Fibroblast of lung (primary cell): ENCODE measurements around the gene GCLM. TPM values are rescaled to one million over a fixed set of nuclear protein-coding genes. Genes with fewer than 3 reads are reported as not detected.

ENCODE experiments used
- DNase-seq, 2 donors: peaks; one replicate each; pipeline versions ENCODE4 v3.0.0 to v3.0.0-alpha.2; 2010; ENCODE audit warnings: low read depth in 2 of 2
- H2AFZ ChIP-seq: 2 replicates; pipeline ENCODE4 v1.5.1; 2012; ENCODE audit warnings: low read length, control low read depth, inconsistent platforms
- H3K27ac ChIP-seq: 2 replicates; pipeline ENCODE4 v1.5.1; 2011; ENCODE audit warnings: low read length, control low read depth; ENCODE audit not compliant: insufficient read depth
- H3K27me3 ChIP-seq: 2 replicates; pipeline ENCODE4 v1.5.1; 2011; ENCODE audit warnings: mild to moderate bottlenecking, low read length; ENCODE audit not compliant: control insufficient read depth, insufficient read depth
- H3K36me3 ChIP-seq: 2 replicates; pipeline ENCODE4 v1.5.1; 2011; ENCODE audit warnings: low read length; ENCODE audit not compliant: control insufficient read depth, insufficient read depth
- H3K4me1 ChIP-seq: 2 replicates; pipeline ENCODE4 v1.5.1; 2011; ENCODE audit warnings: low read length; ENCODE audit not compliant: control insufficient read depth, insufficient read depth; ENCODE audit errors: extremely low read depth
- H3K4me2 ChIP-seq: 2 replicates; pipeline ENCODE4 v1.5.1; 2011; ENCODE audit warnings: low read length, control low read depth; ENCODE audit not compliant: insufficient read depth; ENCODE audit errors: extremely low read depth
- H3K4me3 ChIP-seq, 4 experiments: fragments of 200-600 bp in 1 of 4; sonication (generic) in 1 of 4; replicated peaks in 1 of 4; 2 replicates each; pipeline ENCODE4 v1.5.1; 2011 to 2016; ENCODE audit warnings: low read length in 4 of 4, low read depth in 3 of 4, mild to moderate bottlenecking in 3 of 4, control low read depth in 2 of 4, inconsistent platforms in 1 of 4, mixed read lengths in 1 of 4; ENCODE audit not compliant: insufficient read depth in 1 of 4; ENCODE audit errors: control extremely low read depth in 1 of 4
- H3K79me2 ChIP-seq: 2 replicates; pipeline ENCODE4 v1.5.1; 2012; ENCODE audit warnings: mild to moderate bottlenecking, low read length, inconsistent platforms; ENCODE audit not compliant: control insufficient read depth, insufficient read depth
- H3K9ac ChIP-seq: 2 replicates; pipeline ENCODE4 v1.5.1; 2011; ENCODE audit warnings: mild to moderate bottlenecking, low read length, control low read depth; ENCODE audit not compliant: insufficient read depth
- H3K9me3 ChIP-seq: 2 replicates; pipeline ENCODE4 v1.5.1; 2012; ENCODE audit warnings: low read depth, low read length; ENCODE audit not compliant: control insufficient read depth, insufficient read depth
- H4K20me1 ChIP-seq: 2 replicates; pipeline ENCODE4 v1.5.1; 2011; ENCODE audit warnings: low read length; ENCODE audit not compliant: control insufficient read depth, insufficient read depth; ENCODE audit errors: extremely low read depth
- EZH2 ChIP-seq: IDR thresholded peaks from 2 replicates; pipeline ENCODE4 v1.5.1; 2012; ENCODE audit warnings: low read length, control low read depth, mild to moderate bottlenecking; ENCODE audit errors: missing control alignments
- polyA plus RNA-seq, 2 donors: library from polyadenylated mRNA; depleted of rRNA in 1 of 2; stranded (reverse) in 1 of 2; unstranded in 1 of 2; fragments of >200 nt; gene quantifications; 2 replicates each; pipeline ENCODE4 v1.2.1, GENCODE V29; 2011 to 2012; ENCODE audit warnings: missing spikeins in 1 of 2
- total RNA-seq: library from RNA; depleted of rRNA; stranded (reverse); fragments of >200 nt; gene quantifications from 2 replicates; pipeline ENCODE4 v1.2.1, GENCODE V29; 2014
- TF ChIP-seq, protein P1 (sequence below), 2 donors: IDR thresholded peaks in 1 of 2; conservative IDR thresholded peaks in 1 of 2; 1 replicate in 1 of 2; 2 replicates in 1 of 2; pipeline ENCODE4 v1.5.1; 2011 to 2012; ENCODE audit warnings: low read length in 2 of 2, control low read depth in 1 of 2, inconsistent platforms in 1 of 2, low read depth in 1 of 2, mild to moderate bottlenecking in 1 of 2

Gene GCLM
- total and polyA plus RNA-seq, 2 donors (not counting 1 experiment from before 2014, with no cell fraction given) = 28.6 to 45.4 TPM

DNA sequence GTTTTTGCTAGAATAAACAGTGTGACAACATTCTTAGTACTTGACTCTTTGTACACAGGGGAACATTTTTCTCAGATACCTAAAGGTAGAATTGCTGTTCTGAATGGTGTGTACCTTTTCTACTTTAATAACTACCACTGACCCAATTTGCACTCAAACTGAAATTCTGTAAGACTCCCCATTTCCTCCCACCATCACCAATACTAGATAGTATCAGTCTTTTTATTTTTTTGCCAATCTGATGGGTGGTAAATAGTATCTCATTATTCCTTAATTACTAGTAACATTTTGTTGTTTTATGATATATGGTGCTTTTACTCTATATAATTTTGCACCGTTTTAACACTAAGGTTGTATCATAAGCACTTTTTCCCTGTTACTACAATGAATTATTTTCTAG lies 28.8 kb upstream of the GCLM start:
- H3K4me2 ChIP-seq = no peak overlapping the region
- no peaks in the 10 kb centered on the region for H3K36me3 ChIP-seq
- no peaks in the 10 kb centered on the region for H3K4me1 ChIP-seq
- H3K9me3 ChIP-seq = no peaks in the 10 kb centered on the region
- no peak overlapping the region for H3K4me3 ChIP-seq
- DNase-seq = no peak
- H3K27me3 ChIP-seq = no peaks in the 10 kb centered on the region
- no peaks in the 10 kb centered on the region for H4K20me1 ChIP-seq
- H3K79me2 ChIP-seq = no peaks in the 10 kb centered on the region
- H3K27ac ChIP-seq = no peak overlapping the region
- H3K9ac ChIP-seq = no peak overlapping the region
- H2AFZ ChIP-seq = no peak overlapping the region
- TF ChIP-seq EZH2 = no peak
- TF ChIP-seq, protein P1, sequence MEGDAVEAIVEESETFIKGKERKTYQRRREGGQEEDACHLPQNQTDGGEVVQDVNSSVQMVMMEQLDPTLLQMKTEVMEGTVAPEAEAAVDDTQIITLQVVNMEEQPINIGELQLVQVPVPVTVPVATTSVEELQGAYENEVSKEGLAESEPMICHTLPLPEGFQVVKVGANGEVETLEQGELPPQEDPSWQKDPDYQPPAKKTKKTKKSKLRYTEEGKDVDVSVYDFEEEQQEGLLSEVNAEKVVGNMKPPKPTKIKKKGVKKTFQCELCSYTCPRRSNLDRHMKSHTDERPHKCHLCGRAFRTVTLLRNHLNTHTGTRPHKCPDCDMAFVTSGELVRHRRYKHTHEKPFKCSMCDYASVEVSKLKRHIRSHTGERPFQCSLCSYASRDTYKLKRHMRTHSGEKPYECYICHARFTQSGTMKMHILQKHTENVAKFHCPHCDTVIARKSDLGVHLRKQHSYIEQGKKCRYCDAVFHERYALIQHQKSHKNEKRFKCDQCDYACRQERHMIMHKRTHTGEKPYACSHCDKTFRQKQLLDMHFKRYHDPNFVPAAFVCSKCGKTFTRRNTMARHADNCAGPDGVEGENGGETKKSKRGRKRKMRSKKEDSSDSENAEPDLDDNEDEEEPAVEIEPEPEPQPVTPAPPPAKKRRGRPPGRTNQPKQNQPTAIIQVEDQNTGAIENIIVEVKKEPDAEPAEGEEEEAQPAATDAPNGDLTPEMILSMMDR (conservative IDR thresholded peaks at IDR 0.05 in 1 of 2, IDR thresholded peaks at IDR 0.05 in 1 of 2; ENCODE audit: low read depth in 1 of 2, low read length in 2 of 2) = no peak

DNA sequence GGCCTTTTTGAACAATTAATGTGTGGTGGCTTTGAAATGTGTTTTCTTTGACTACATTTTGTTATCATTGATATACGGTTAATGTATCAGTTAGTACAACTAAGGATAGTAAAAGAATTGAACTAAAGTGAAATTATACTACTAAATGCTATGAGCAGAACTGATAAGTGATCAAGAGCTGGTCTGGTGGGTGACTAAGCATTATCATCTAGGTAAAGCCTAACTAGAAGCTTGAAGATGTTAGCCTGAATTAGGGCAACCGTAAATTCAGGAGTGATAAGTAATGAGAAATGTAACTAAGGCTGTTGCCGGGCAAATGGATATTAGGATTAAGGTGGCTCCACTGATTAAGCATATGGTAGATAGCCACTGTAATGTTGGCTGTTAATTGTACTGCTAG lies 16.0 kb upstream of the GCLM start:
- no peak overlapping the region for H3K27ac ChIP-seq
- no peak overlapping the region for H2AFZ ChIP-seq
- H3K27me3 ChIP-seq = no peaks in the 10 kb centered on the region
- H3K4me3 ChIP-seq = no peak overlapping the region
- H3K9ac ChIP-seq = no peak overlapping the region
- H3K4me1 ChIP-seq = no peaks in the 10 kb centered on the region
- no peaks in the 10 kb centered on the region for H3K9me3 ChIP-seq
- H4K20me1 ChIP-seq = no peaks in the 10 kb centered on the region
- H3K36me3 ChIP-seq = no peaks in the 10 kb centered on the region
- TF ChIP-seq, protein P1 (conservative IDR thresholded peaks at IDR 0.05 in 1 of 2, IDR thresholded peaks at IDR 0.05 in 1 of 2; ENCODE audit: low read depth in 1 of 2, low read length in 2 of 2) = no peak
- no peak for TF ChIP-seq EZH2
- no peak for DNase-seq
- H3K4me2 ChIP-seq = no peak overlapping the region
- no peaks in the 10 kb centered on the region for H3K79me2 ChIP-seq

DNA sequence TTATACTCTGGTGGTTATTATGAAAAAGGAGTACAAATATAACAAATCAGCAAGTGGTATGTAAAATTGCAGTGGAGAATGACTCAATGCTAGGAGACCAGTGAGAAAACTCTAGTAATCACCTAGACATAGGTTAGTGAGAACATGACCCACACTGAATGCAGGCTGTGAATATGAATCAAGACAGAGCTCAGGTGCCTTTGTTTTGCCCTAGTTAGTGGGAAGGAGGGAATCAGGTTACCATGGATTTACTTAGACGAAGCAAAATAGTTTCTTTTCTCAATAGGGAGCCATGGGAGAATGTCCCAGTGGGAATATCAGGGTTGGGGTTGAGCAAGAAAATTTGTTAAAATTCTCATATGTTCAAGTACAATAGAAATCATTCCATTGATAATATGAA lies 10.6 kb upstream of the GCLM start:
- no peak for DNase-seq
- Histone ChIP-seq H3K27ac (no peak overlapping the region), H2AFZ (no peak overlapping the region), H3K27me3 (no peaks in the 10 kb centered on the region), H3K4me2 (no peak overlapping the region), H3K4me1 (no peaks in the 10 kb centered on the region), H3K9ac (no peak overlapping the region), H3K4me3 (no peak overlapping the region), H3K9me3 (no peaks in the 10 kb centered on the region), H3K79me2 (no peaks in the 10 kb centered on the region), H4K20me1 (no peaks in the 10 kb centered on the region), H3K36me3 (no peaks in the 10 kb centered on the region)
- TF ChIP-seq EZH2 = no peak
- TF ChIP-seq, protein P1 (conservative IDR thresholded peaks at IDR 0.05 in 1 of 2, IDR thresholded peaks at IDR 0.05 in 1 of 2; ENCODE audit: low read depth in 1 of 2, low read length in 2 of 2) = no peak
